ENCODE measurements around the gene SARS1.

SARS1 gene

DNA sequence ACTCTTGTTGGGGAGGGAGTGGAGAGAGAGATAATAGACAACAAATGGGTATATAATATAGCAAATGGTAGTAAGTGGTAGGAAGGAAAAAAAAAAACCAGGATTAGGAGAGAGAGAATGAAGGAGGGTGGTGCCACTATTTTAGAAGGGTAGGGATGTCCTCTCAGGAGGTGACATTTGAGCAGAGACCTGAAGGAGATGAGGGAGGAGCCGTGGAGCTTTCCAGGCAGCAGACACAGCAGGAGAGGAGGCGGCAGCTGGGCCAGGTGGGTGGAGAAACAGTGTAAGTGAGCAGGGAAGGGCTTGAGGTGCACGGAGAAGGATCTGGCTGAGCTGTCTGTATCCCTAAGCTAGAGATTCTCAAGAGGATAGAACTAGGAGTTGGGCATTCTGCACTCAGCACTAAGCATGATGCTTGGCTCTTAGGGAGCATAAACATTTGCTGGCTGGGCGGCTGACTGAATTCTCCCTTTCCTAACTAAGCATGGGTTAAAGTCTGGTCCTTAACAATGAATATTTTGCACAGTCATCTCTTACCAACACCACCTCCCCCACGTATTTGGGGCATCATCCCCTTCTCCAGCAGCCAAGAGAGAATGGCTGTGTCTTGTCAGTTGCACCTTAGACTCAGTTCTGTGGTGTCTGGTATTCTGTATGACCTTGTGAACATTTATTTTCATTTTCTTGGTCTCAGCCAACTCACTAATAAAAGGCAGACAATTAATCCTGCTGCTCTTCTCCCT, 27.6 kb upstream of the SARS1 start:
- DNase-seq (ENCODE audit: low read depth, low spot score), result no peak
- H3K4me3 ChIP-seq (ENCODE audit: low read depth, low read length), result no peak overlapping the region
- CTCF ChIA-PET, result interaction anchor here (0.7 to 1.9 kb wide), 2 partner anchors 9 to 10 kb away, joined by 3 to 4 read pairs; no protein-coding TSS in a partner anchor
- POLR2A ChIA-PET, result interaction anchor here (0.6 kb wide), 1 partner anchor 273 kb away, joined by 3 read pairs; no protein-coding TSS in a partner anchor
- TF ChIP-seq CTCF (IDR thresholded peaks at IDR 0.05; ENCODE audit: insufficient read depth, low read length, missing control alignments), result no peak

- no peak for TF ChIP-seq CTCF (IDR thresholded peaks at IDR 0.05; ENCODE audit: insufficient read depth, low read length, missing control alignments)
- no peak overlapping the region for H3K4me3 ChIP-seq (ENCODE audit: low read depth, low read length)
- ChIA-PET CTCF (no interaction called here), POLR2A (interaction anchor here (0.6 kb wide), 1 partner anchor 273 kb away, joined by 3 read pairs; no protein-coding TSS in a partner anchor)
- no peak for DNase-seq (ENCODE audit: low read depth, low spot score)
Observed at GRCh38 chr1:109186733-109187086, 27.0 kb upstream of the SARS1 start.

- CTCF ChIA-PET, result interaction anchor here (0.9 to 1.5 kb wide), 4 partner anchors 9 to 359 kb away, joined by 3 to 7 read pairs (median 5); a partner anchor contains a TSS
- POLR2A ChIA-PET, result no interaction called here
- no peak overlapping the region for H3K4me3 ChIP-seq (ENCODE audit: low read depth, low read length)
- TF ChIP-seq CTCF (IDR thresholded peaks at IDR 0.05; ENCODE audit: insufficient read depth, low read length, missing control alignments), result no peak
- DNase-seq (ENCODE audit: low read depth, low spot score), result no peak
Observed at GRCh38 chr1:109187127-109187526, 26.6 kb upstream of the SARS1 start.

- no peak for DNase-seq (ENCODE audit: low read depth, low spot score)
- POLR2A ChIA-PET, result interaction anchor here (1.3 kb wide), 1 partner anchor 16 kb away, joined by 4 read pairs; no protein-coding TSS in a partner anchor
- CTCF ChIA-PET, result interaction anchor here (1.2 to 1.5 kb wide), 3 partner anchors 8 to 76 kb away, joined by 4 to 7 read pairs (median 6); a partner anchor contains a TSS
- no peak overlapping the region for H3K4me3 ChIP-seq (ENCODE audit: low read depth, low read length)
- TF ChIP-seq CTCF (IDR thresholded peaks at IDR 0.05; ENCODE audit: insufficient read depth, low read length, missing control alignments), result no peak
Observed at GRCh38 chr1:109188200-109188599, 25.5 kb upstream of the SARS1 start.

DNA sequence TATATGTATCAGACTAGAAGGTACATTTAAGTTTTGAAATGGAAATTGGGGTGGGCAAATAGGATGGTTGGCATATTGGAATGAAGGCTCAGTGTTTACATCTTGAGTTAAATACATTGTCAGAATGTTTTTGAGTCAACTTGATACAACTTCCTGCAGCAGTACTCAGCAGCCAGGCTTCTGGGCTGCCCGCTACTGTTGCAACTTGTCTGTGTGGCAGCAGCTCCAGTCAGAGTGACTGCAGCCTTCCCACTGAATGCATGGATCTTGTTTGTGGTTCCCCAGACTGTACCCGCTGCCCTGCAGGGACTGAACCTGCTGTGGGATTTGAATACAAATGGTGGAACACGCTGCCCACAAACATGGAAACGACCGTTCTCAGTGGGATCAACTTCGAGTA, 24.9 kb upstream of the SARS1 start:
- POLR2A ChIA-PET, result interaction anchor here (1.3 kb wide), 1 partner anchor 17 kb away, joined by 4 read pairs; no protein-coding TSS in a partner anchor
- no peak overlapping the region for H3K4me3 ChIP-seq (ENCODE audit: low read depth, low read length)
- no peak for DNase-seq (ENCODE audit: low read depth, low spot score)
- TF ChIP-seq CTCF (IDR thresholded peaks at IDR 0.05; ENCODE audit: insufficient read depth, low read length, missing control alignments), result no peak
- CTCF ChIA-PET, result interaction anchor here (1.5 kb wide), 1 partner anchor 8 kb away, joined by 7 read pairs; no protein-coding TSS in a partner anchor

DNA sequence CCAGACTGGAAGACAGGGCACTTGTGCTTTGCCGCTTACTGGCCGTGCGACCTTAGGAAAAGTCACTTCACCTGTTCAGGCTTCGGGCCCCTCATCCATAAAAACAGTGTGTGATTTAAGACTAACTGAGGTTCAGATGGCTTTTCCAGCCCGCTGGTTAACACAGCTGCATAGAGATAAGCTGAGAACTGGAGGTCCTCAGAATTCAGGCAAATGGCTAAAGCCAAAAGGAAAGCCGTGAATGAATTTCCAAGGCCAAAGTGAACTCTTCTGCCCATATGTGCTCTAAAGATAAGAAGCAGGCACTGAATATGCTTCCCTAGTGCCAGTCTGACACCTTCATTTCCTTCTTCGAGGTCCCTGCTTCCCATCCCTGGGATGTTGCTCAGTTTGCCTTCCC, 23.5 kb upstream of the SARS1 start:
- no peak overlapping the region for H3K4me3 ChIP-seq (ENCODE audit: low read depth, low read length)
- no peak for DNase-seq (ENCODE audit: low read depth, low spot score)
- ChIA-PET POLR2A (no interaction called here), CTCF (interaction anchor here (1.6 kb wide), 1 partner anchor 11 kb away, joined by 5 read pairs; no protein-coding TSS in a partner anchor)
- TF ChIP-seq CTCF (IDR thresholded peaks at IDR 0.05; ENCODE audit: insufficient read depth, low read length, missing control alignments), result no peak
